Right renal cortex interstitium (tissue), 3 donors: ENCODE results near the gene MALRD1. TPM values are rescaled to one million over a fixed set of nuclear protein-coding genes. Genes with fewer than 3 reads are reported as not detected.

Experiments used
- DNase-seq, 3 donors: peaks; one replicate each; pipeline ENCODE4 v3.0.0-alpha.2; 2013; ENCODE audit warnings: low read depth in 3 of 3, low spot score in 2 of 3
- polyA plus RNA-seq, 3 donors: library from polyadenylated mRNA; unstranded; fragments of 120-200 nt; gene quantifications; one replicate each; pipeline ENCODE4 v1.2.1, GENCODE V29; 2013; ENCODE audit not compliant: insufficient read length in 3 of 3

MALRD1 gene
- polyA plus RNA-seq, 3 donors, result 1.5 to 2.7 (median 2.4) TPM

DNA sequence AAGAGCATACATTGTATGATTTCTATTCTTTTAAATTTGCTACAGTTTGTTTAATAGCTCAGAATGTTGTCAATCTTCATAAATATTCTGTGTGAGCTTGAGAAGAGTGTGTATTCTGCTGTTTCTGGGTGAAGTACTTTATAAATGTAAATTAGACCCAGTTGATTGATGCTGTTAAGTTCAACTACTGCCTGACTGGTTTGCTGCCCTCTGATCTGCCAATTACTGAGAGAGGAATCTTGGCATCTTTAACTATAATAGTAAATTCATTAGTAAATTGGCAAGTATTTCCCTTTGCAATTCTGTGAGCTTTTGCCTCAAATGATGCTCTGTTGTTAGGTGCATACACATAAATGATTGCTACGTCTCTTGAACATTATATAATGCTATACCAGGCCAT, 512.6 kb downstream of the MALRD1 start:
- no peak for DNase-seq

DNA sequence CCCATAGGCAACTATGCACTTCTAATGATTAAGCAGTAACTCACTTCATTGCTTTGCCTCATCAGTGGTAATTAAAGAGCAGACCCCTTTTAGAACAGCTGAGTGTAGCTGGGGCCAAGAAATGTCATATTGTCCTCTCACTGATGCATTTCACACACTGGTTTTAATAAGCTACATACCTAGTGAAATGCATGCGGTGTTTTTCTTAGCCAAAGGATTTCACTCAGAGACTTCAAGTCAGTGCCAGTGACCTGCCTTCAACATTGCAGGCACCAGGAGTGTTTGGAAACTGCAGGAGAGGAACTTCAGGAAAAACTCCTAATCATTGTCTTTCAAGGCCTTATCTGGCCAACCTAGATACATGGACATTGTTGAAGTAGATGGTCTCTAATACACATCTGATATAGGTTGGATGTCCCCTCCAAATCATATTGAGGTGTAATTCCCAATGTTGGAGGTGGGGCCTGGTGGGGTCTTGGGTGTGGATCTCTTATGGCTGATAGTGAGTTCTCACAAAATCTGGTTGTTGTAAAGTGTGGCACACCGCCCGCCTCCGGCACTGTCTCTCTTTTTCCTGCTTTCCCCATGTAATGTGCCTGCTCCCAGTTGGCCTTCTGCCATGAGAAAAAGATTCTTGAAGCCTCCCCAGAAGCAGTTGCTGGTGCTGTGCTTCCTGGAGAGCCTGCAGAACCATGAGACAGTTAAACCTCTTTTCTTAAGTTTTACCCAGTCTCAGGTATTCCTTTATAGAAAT, 515.0 kb downstream of the MALRD1 start:
- DNase-seq, result no peak

- DNase-seq, result no peak
These were observed 521.5 kb downstream of the MALRD1 start for GRCh38 chr10:19570120-19570519.

- DNase-seq, result no peak
These were observed 522.4 kb downstream of the MALRD1 start for GRCh38 chr10:19570991-19571390.

DNA sequence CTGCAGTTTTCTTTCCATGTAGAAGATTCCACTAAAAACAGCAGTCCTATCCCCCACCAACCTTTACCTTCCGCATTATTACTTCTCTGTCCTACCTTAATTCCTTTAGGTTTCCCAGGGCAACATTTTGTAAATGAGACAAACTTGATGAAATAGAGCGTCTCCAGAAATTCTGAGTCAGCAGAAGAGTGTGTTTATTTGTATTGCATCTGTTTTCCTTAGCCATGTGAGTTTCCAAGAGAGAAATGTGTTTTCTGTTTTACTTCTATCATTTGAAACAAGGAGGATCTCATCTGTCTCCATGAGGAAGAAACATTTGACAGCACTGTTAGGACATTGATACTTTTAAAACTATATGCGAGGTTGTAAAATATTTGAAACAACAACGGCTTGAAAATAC, 523.5 kb downstream of the MALRD1 start:
- DNase-seq, result no peak

DNA sequence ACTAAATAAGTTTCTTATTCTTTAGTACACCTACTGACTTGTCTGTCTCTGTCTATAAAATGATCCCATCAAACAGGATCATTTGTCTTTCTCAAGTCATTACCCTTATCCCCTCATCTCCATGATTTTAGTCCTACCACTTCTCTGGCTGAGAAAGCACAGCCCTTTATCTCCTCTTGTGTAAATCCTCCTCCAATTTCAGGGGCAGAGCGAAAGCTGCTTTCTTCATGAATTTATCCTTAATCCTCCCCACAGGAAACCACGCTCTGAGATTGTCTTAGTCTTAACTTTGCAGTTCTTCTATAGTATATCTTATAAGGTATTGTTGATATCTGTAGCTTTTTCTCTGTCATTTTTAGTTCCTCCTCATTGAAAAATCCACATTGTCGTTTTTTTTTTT, 528.0 kb downstream of the MALRD1 start:
- DNase-seq, result no peak

DNA sequence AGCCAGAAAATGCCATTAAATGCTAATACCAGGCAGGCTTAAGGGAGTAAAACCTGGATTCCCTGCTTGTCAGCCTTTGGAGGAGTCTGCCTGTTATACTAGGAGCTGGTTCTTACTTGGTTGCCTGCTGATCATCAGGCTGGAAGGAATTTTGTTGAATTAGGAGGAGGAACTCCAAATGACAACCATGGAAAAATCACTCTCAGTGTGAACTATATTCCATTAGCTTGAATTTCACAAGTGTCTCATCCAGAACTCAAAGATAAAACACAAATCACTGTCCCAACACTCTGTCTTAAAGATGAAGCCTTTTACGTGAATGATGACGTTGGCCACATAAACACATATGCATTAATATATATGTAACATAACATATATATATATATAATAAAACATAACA, 528.8 kb downstream of the MALRD1 start:
- no peak for DNase-seq

GRCh38 chr10:19577807-19578206, 529.2 kb downstream of the MALRD1 start:
- DNase-seq, result no peak

- no peak for DNase-seq
These were observed 530.0 kb downstream of the MALRD1 start for GRCh38 chr10:19578571-19578970.

- DNase-seq, result no peak
These were observed 531.4 kb downstream of the MALRD1 start for GRCh38 chr10:19579761-19580545.

GRCh38 chr10:19580691-19581090, 532.1 kb downstream of the MALRD1 start:
- no peak for DNase-seq

- DNase-seq, result no peak
These were observed 540.0 kb downstream of the MALRD1 start for GRCh38 chr10:19588608-19589007.

GRCh38 chr10:19592276-19592675, 543.7 kb downstream of the MALRD1 start:
- DNase-seq, result no peak

GRCh38 chr10:19595212-19595845, 546.7 kb downstream of the MALRD1 start:
- DNase-seq, result no peak

DNA sequence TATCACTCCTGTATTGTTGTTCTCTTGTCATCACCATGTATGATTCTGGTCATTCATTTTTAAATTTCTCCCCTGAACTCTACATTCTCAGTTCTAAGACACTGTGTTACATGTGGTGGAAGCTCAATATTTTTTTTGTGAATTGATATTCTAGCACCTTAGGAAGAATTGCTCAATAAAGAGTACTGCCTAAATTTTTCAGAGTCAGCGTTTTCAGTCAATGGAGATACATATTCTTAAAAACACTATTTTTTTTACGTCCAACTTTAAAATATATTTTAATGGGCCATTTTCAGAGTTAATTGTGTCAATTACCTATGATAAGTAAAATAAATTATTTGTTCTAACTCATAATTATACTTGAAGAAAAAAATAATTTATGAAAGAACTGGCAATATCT, 557.2 kb downstream of the MALRD1 start:
- DNase-seq, result no peak

DNA sequence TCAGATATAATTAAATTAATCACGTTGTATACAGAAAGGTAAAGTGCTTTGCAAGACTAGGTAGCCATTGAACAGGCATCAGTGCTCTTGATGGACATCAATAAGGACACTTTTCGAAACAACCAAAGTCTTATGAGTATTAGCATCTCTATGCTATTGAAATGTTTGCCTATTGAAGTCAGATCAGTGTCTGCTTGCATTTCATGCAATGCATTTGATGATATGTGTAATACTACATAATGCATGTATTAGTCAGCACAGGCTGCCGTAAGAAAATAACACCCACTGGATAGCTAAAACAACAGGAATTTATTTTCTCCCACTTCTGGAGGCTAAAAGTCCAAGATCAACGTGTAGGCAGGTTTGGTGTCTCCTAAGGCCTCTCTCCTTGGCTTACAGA, 558.4 kb downstream of the MALRD1 start:
- DNase-seq, result no peak

DNA sequence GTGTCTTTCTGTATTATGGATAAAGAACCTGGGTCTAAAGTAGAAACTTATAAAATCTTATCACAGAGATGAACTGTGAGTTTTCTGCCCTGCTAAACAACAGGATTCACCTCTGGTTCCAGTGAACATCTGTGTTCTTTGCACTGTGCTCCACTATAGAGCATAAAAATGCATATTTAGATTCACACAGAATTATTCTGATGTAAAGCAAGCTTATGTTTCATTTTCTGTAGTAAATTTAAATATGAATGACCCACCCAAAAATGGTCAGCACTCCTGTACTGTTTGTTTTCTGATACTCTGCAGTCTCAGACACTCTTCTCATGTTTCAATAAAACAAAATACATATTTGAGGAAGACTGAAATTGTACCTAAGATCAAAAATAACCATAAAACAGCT, 563.2 kb downstream of the MALRD1 start:
- no peak for DNase-seq

DNA sequence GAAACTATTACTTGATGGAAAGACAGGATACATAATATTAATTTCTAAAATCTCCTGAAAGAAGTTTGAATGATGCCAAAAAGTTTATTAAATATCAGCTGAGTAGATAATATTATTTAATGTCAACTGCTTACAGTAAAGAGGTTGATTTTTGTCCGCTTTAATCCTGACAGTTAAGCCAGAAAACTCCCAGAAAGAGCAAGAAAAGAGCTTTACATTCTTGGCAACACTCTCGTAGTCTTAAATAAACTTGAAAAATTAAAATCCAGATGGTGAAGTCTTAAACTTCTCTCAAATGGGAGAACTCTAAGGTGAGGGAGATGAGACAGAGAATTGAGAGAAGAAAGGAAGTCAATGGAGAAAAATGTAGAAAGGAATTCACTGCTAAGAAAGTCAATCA, 568.4 kb downstream of the MALRD1 start:
- DNase-seq, result no peak

DNA sequence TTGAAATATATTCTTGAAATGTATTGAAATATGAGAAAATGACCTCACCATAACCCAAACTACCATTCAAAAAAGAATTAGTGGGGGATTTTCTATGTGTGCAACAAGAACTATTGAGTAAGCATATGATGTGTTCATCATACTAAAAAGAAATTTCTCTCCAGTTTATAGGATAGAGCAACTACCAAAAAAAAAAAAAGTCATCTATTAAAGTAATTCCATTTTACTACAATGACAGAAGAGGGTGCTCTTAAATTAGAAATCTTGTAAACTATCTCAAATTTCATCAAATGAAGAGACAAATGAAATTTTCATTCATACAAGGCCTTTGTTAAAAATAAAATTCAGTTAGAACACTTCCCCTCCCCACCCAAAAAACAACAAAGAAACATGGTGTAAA, 572.2 kb downstream of the MALRD1 start:
- DNase-seq, result no peak

DNA sequence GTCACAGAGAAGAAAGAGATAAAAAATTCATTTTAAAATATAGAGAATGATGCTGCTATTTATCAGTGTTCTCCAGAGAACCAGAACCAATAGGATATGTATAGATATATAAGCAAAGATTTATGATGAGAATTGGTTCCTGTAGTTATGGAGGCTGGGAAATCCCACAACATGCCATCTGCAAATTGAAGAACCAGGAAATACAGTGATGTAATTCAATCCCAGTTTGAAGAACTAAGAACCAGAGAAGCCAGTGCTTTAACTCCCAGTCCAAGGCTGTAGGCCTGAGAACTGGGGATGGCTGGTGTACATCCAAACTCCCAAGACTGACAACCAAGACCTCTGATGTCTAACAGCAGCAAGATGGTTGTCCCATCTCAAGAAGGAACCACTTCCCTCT, 574.7 kb downstream of the MALRD1 start:
- DNase-seq, result no peak

- DNase-seq, result no peak
These were observed 577.6 kb downstream of the MALRD1 start for GRCh38 chr10:19626156-19626555.
